GM18907 (cell line): ENCODE measurements around the gene TBC1D22A.

ENCODE experiments used
- ATAC-seq: cut with Tn5 transposase; IDR thresholded peaks from one replicate; pipeline ENCODE4 v1.9.1; 2021; ENCODE audit warnings: mild to moderate bottlenecking, moderate library complexity; ENCODE audit not compliant: unreplicated experiment

Gene TBC1D22A

DNA sequence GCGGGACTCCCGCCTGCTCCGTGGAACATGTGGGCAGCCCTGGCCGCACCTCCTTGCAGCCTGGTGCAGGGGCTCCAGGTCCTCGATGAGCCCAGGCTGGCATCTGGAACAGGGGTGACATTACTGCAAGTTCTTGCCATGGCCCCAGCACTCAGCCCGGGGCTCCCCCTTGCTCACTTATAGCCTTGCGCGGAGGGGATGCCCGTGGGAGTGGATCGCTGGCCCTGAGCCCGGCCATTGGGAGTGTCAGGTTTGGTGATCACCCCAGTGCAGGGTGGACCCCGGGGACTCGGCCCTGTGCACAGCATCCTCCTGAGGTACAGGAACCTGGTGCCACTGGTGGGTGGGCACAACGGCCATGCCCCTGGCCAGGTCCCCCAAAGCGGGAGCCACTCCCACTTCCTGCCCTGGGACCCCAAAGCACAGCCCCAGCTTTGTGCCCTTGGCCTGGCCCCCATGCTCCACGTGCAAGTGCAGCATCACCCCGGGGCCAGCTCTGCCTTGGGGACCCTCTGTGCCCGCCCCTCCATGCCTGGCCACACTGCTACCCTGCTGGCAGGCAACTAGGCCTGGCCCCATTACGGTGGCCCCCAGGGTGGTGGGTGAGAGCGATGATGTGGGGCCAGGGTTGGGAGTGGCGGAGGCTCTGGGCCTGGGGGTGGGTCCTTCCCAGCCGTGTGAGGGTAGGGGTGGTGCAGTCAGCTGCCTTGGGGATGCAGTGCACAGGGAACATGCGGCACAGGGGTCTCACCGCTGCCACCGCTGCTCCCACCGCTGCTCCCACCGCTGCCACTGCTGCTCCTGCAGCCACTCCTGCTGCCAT is 439.8 kb downstream of the TBC1D22A start:
- no peak for ATAC-seq

- no peak for ATAC-seq
Measured at GRCh38 chr22:47202819-47203553, 440.5 kb downstream of the TBC1D22A start.

DNA sequence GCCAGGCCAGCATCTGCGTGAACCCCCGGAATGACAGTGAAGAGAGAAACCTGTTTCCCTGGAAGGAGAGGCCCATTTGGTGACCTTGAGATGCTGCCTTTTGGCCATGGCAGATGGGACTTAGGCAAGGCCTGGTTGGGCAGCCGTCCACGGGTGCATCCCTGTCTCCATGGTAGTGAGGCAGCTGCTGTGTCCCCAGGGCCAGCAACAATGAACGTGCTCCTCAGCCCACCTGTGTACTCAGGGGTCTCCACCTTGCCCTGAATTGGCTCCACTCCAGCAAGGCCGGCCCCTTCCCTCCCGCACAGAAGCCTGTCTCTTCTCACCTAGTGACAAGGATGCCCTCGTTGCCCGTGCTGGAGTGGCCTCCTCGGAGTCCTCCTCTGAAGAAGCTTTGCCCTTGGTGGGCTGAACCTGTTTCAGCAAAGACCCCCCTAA is 441.1 kb downstream of the TBC1D22A start:
- no peak for ATAC-seq

GRCh38 chr22:47204002-47204979 is 441.8 kb downstream of the TBC1D22A start:
- ATAC-seq = no peak

GRCh38 chr22:47205081-47205491 is 442.6 kb downstream of the TBC1D22A start:
- ATAC-seq = no peak

- ATAC-seq = no peak
Measured at GRCh38 chr22:47205554-47205953, 443.1 kb downstream of the TBC1D22A start.

DNA sequence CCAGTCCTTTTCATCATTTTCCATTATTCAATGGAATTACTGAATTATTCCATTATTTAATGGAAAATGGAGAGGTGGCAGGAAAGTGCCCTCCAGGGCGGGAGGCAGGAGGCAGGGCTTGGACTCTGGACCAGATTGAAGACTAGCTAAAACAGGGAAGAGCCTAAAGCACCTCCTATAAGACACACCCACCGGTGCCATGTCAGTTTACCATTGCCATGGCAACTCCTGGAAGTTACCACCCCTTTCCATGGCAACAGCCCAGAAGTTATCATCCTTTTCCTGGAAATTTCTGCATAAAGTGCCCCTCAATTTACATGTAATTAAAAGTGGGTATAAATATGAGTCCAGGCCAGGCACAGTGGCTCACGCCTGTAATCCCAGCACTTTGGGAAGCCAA is 443.7 kb downstream of the TBC1D22A start:
- no peak for ATAC-seq

- no peak for ATAC-seq
Measured at GRCh38 chr22:47206666-47207218, 444.3 kb downstream of the TBC1D22A start.

DNA sequence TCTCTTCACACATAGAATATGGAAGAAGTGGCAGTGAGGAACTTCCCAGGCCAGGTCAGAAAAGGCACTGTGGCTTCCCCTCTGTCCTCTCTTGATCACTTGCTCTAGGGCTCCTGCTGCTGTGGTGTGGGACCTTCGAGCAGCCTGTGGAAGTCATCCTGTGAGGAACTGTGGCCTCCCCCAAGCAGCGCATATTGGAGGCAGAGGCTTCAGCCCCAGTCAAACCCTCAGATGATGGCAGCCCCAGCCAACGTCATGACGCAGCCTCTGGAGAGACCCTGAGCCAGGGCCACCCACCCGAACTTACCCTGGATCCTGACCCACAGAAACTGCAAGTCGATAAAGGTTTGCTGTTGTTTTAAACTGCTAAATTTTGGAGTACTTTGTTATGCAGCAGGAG is 444.9 kb downstream of the TBC1D22A start:
- ATAC-seq = no peak

GRCh38 chr22:47207846-47208554 is 445.6 kb downstream of the TBC1D22A start:
- no peak for ATAC-seq

- ATAC-seq = no peak
Measured at GRCh38 chr22:47208630-47209029, 446.2 kb downstream of the TBC1D22A start.

- ATAC-seq = no peak
Measured at GRCh38 chr22:47209040-47209514, 446.6 kb downstream of the TBC1D22A start.

- ATAC-seq = no peak
Measured at GRCh38 chr22:47209547-47210023, 447.1 kb downstream of the TBC1D22A start.

DNA sequence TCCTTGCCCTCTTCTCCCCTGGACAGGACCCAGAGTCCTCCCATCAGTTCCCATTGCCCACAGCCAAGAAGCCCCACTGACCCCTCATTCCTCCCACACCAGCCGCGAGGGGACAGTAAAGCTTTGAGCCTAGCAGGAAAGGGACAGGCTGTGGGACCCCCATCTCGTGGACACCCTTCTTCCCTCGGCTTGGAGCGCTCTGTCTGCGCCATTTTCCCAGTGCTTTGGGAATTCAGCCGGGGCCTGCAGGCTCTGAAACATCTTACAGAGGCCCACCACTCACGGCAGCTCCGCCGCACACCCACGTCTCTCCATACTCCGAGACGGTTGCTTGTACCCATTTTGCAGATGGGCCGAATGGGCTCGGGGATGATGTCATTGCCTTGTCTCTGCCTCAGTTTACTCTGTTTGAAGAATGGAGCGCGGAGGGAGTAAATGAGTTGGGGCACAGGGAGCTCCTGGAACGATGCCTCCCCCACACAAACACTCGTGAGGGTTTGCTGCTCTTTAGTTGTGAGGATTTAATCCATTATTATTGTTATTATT is 447.7 kb downstream of the TBC1D22A start:
- no peak for ATAC-seq

DNA sequence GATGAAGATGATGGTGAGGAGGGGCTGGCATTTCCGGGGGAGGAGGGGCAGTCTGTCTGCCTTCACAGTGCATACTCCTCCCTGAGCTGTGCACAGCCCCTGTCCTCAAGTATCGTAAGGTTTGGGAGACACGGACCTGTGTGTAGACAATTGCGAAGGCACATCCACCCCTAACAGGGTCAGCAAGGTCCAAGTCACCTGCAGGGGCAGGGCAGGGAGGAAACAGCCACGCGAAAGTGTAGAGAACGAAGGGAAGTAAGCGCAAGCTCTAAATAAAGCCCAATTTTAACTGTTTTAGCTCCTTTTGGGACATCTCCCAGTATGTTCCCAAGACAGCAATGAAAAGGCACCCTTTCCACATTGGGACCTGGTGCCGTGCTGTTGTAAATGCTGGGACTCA is 448.2 kb downstream of the TBC1D22A start:
- no peak for ATAC-seq

- no peak for ATAC-seq
Measured at GRCh38 chr22:47213571-47214230, 451.3 kb downstream of the TBC1D22A start.

DNA sequence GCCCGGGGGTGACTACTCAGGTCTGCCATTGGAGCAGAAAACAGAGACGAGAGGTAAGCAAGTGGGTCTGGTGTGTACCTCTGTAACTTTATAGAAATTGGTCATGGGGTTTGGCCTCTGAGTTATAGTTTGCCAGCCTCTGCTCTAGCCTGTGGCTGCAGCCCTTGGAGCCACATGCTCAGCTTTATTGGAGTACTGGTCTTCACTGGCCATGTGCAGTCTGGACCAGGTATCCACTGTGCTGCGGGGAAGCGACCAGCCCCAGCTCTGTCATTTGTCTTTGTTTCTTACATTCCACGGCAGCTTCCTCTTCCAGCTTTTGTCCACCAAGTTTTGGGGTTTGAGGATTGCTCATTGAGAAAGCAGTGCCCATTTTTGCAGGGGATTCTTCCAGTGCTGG is 453.4 kb downstream of the TBC1D22A start:
- no peak for ATAC-seq

DNA sequence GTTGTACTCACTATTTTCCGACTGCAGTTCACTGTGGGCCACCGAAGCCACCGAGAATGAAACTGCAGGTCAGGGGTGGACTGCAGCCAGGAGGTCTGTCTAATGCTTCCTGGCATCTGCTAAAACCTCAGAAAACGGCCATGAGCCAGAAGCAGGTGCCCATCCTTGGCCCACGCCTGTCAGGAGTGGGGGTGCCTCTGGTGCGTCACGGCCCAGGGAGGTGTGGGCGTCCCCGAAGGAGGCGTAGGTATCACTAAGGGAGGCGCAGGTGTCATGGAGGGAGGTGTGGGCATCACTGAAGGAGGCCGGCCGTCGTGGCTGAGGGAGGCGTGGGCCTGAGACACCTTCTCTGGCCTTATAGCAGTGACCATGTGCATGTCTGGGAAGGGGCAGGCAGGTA is 456.2 kb downstream of the TBC1D22A start:
- no peak for ATAC-seq

- ATAC-seq = no peak
Measured at GRCh38 chr22:47219789-47220188, 457.3 kb downstream of the TBC1D22A start.
